ACC112 (cell line): ENCODE measurements around the gene SLC26A11.

ENCODE experiments used
- H2AFZ ChIP-seq: fragments of 200-600 bp; sonication (generic); one replicate; pipeline ENCODE4 v1.6.0; 2017; ENCODE audit warnings: antibody characterized with exemption, low read length; ENCODE audit not compliant: unreplicated experiment
- H3K27ac ChIP-seq: fragments of 200-600 bp; sonication (generic); 2 replicates; pipeline ENCODE4 v1.5.1; 2014; ENCODE audit warnings: low read depth, mild to moderate bottlenecking, antibody characterized with exemption, low read length, moderate library complexity
- H3K27me3 ChIP-seq: fragments of 200-600 bp; sonication (generic); 2 replicates; pipeline ENCODE4 v1.6.1; 2014; ENCODE audit warnings: mild to moderate bottlenecking, antibody characterized with exemption, low read length, moderate library complexity, mixed read lengths; ENCODE audit not compliant: insufficient read depth
- H3K36me3 ChIP-seq: fragments of 200-600 bp; sonication (generic); 2 replicates; pipeline ENCODE4 v1.6.1; 2016; ENCODE audit warnings: mild to moderate bottlenecking, antibody characterized with exemption, low read length, moderate library complexity, mixed read lengths; ENCODE audit not compliant: insufficient read depth
- H3K4me1 ChIP-seq: fragments of 200-600 bp; sonication (generic); one replicate; pipeline ENCODE4 v1.6.1; 2016; ENCODE audit warnings: low read length, mixed read lengths; ENCODE audit not compliant: insufficient read depth, unreplicated experiment, control insufficient read depth
- H3K4me3 ChIP-seq: fragments of 200-600 bp; sonication (generic); 2 replicates; pipeline ENCODE4 v1.5.1; 2014; ENCODE audit warnings: mild to moderate bottlenecking, low read depth, low read length
- H3K79me2 ChIP-seq: fragments of 200-600 bp; sonication (generic); one replicate; pipeline ENCODE4 v1.6.0; 2016; ENCODE audit warnings: low read length; ENCODE audit not compliant: control insufficient read depth, unreplicated experiment, insufficient read depth

SLC26A11 gene

GRCh38 chr17:80220054-80220735 is at the start of gene SLC26A11, which contains the start of gene SGSH:
TSS of gene SLC26A11 (plus strand) at chr17:80220427. CDS start at chr17:80221561, 1,134 bp downstream.
TSS of gene SGSH (minus strand) at chr17:80220333. CDS start at chr17:80220313, 20 bp downstream.
- H3K79me2 ChIP-seq: peaks cover 32% of the 10 kb centered on the region

GRCh38 chr17:80171681-80172080 is 48.5 kb upstream of the SLC26A11 start:
- no peaks in the 10 kb centered on the region for H3K79me2 ChIP-seq
- no peaks in the 10 kb centered on the region for H3K36me3 ChIP-seq
- H3K27ac ChIP-seq: no peak overlapping the region
- no peaks in the 10 kb centered on the region for H3K4me1 ChIP-seq
- H2AFZ ChIP-seq: no peak overlapping the region
- no peak overlapping the region for H3K4me3 ChIP-seq
- peaks cover 7% of the 10 kb centered on the region; the same call in 1 of the 2 replicates for H3K27me3 ChIP-seq

More at GRCh38 chr17:80220054-80220735, at the start of gene SLC26A11, which contains the start of gene SGSH:
- peaks cover 12% of the 10 kb centered on the region; the same call in 1 of the 2 replicates for H3K36me3 ChIP-seq
- no peaks in the 10 kb centered on the region for H3K27me3 ChIP-seq
- H3K4me1 ChIP-seq: peaks cover 19% of the 10 kb centered on the region
- peak within 1 kb of the TSS; percentile 77 for H3K4me3 ChIP-seq
- peak within 1 kb of the TSS; percentile 49 for H2AFZ ChIP-seq
- peak within 1 kb of the TSS; percentile 37; the same call in 1 of the 2 replicates for H3K27ac ChIP-seq

- Histone ChIP-seq H2AFZ (no peak overlapping the region), H3K4me3 (no peak overlapping the region)
Observed at GRCh38 chr17:80173126-80173525, 47.1 kb upstream of the SLC26A11 start.

GRCh38 chr17:80173916-80174315 is 46.3 kb upstream of the SLC26A11 start:
- H3K27ac ChIP-seq: no peak overlapping the region
- H3K36me3 ChIP-seq: no peaks in the 10 kb centered on the region
- H2AFZ ChIP-seq: no peak overlapping the region
- H3K79me2 ChIP-seq: no peaks in the 10 kb centered on the region
- H3K4me3 ChIP-seq: no peak overlapping the region
- H3K27me3 ChIP-seq: peaks cover 7% of the 10 kb centered on the region; the same call in 1 of the 2 replicates
- no peaks in the 10 kb centered on the region for H3K4me1 ChIP-seq

More at GRCh38 chr17:80173126-80173525, 47.1 kb upstream of the SLC26A11 start:
- no peaks in the 10 kb centered on the region for H3K79me2 ChIP-seq
- no peaks in the 10 kb centered on the region for H3K36me3 ChIP-seq
- H3K27me3 ChIP-seq: peaks cover 7% of the 10 kb centered on the region; the same call in 1 of the 2 replicates
- H3K4me1 ChIP-seq: no peaks in the 10 kb centered on the region
- no peak overlapping the region for H3K27ac ChIP-seq

- no peaks in the 10 kb centered on the region for H3K36me3 ChIP-seq
- H3K4me1 ChIP-seq: no peaks in the 10 kb centered on the region
- 0 out of 2 replicates have a peak, but pooled peaks cover 3% of the 10 kb centered on the region for H3K27me3 ChIP-seq
- no peak overlapping the region for H2AFZ ChIP-seq
- no peak overlapping the region for H3K27ac ChIP-seq
- H3K79me2 ChIP-seq: no peaks in the 10 kb centered on the region
- no peak overlapping the region for H3K4me3 ChIP-seq
Observed at GRCh38 chr17:80176757-80177156, 43.5 kb upstream of the SLC26A11 start.

DNA sequence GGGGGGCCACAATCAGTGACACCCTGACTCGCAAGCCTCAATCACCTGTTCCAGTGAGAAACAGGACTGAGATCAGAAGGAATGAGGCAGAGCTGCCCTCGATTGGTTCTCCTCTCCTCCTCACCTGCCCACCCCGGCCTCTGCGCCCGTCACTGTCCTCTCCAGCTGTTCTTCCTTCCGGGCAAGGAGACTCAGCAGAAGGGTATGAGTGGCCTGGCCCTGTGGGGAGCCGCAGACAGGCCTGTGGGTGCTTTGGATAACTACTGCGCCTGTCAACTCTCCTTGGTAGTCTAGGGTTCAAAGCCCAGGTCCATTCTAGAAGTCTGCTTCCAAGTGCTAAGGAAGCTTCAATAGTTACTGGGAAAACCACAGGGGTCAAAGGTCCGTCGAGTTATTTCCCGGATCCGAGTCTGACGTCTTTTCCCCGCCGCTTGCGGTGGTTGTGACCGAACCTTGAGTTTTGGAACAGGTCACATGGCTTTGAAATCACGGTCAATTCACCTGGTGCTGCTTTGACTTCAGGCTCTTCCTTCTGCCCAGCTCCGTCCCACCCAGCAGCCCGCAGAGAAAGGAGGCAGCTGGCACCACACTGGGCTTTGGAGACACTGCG is 42.1 kb upstream of the SLC26A11 start:
- 0 out of 2 replicates have a peak, but pooled peaks cover 3% of the 10 kb centered on the region for H3K27me3 ChIP-seq

GRCh38 chr17:80180192-80180591 is 40.0 kb upstream of the SLC26A11 start:
- no peaks in the 10 kb centered on the region for H3K4me1 ChIP-seq
- no peaks in the 10 kb centered on the region for H3K36me3 ChIP-seq
- H3K27ac ChIP-seq: no peak overlapping the region
- no peaks in the 10 kb centered on the region for H3K79me2 ChIP-seq
- H3K27me3 ChIP-seq: 0 out of 2 replicates have a peak, but pooled peaks cover 3% of the 10 kb centered on the region
- H2AFZ ChIP-seq: no peak overlapping the region
- no peak overlapping the region for H3K4me3 ChIP-seq

More for the DNA sequence above, 42.1 kb upstream of the SLC26A11 start:
- Histone ChIP-seq H3K79me2 (no peaks in the 10 kb centered on the region), H2AFZ (no peak overlapping the region), H3K36me3 (no peaks in the 10 kb centered on the region), H3K4me1 (no peaks in the 10 kb centered on the region), H3K27ac (no peak overlapping the region), H3K4me3 (no peak overlapping the region)

- Histone ChIP-seq H3K27me3 (0 out of 2 replicates have a peak, but pooled peaks cover 3% of the 10 kb centered on the region), H3K36me3 (no peaks in the 10 kb centered on the region), H3K4me1 (no peaks in the 10 kb centered on the region), H3K79me2 (no peaks in the 10 kb centered on the region), H3K4me3 (no peak overlapping the region), H2AFZ (no peak overlapping the region), H3K27ac (no peak overlapping the region)
Observed at GRCh38 chr17:80181431-80181830, 38.8 kb upstream of the SLC26A11 start.

DNA sequence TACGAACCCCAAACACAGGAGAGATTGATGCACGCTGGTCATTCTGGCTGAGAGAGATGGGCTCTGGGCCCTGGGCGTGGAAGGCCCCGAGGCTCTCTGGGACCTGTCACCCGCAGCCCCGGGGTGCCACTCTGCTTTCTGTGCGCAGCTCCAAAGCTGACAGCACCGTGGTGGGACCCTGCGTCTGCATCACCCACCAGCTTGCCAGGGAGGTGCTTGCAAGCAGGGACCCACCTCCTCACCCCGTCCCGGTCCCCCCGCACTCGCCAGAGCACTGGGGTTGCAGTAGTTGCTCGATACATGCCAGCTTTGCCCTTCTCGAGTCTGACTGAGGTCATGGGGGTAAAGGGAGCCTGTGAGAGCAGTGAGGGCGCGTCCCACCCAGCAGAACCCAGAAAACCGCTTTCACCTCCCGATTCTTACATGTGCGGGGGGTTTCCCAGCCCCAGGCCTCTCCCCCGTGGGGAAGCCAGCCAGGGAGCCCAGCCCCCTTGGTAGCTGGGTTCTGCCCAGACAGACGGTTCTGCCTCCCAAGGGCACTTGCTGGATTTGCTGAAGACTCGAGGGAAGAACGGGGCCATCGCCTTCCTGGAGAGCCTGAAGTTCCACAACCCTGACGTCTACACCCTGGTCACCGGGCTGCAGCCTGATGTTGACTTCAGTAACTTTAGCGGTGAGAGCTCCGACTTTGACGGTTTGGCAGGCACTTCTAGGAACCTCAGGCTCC is 37.9 kb upstream of the SLC26A11 start:
- Histone ChIP-seq H3K4me3 (no peak overlapping the region), H3K36me3 (no peaks in the 10 kb centered on the region), H3K27ac (no peak overlapping the region), H2AFZ (no peak overlapping the region), H3K27me3 (0 out of 2 replicates have a peak, but pooled peaks cover 3% of the 10 kb centered on the region), H3K4me1 (peaks cover 4% of the 10 kb centered on the region), H3K79me2 (no peaks in the 10 kb centered on the region)

- H2AFZ ChIP-seq: no peak overlapping the region
- H3K36me3 ChIP-seq: no peaks in the 10 kb centered on the region
- peaks cover 7% of the 10 kb centered on the region for H3K4me1 ChIP-seq
- 0 out of 2 replicates have a peak, but pooled peaks cover 3% of the 10 kb centered on the region for H3K27me3 ChIP-seq
- H3K79me2 ChIP-seq: no peaks in the 10 kb centered on the region
- H3K4me3 ChIP-seq: no peak overlapping the region
- H3K27ac ChIP-seq: no peak overlapping the region
Observed at GRCh38 chr17:80182845-80183223, 37.4 kb upstream of the SLC26A11 start.
